ENCODE results near the gene ACE. TPM values are rescaled to one million over a fixed set of nuclear protein-coding genes. Genes with fewer than 3 reads are reported as not detected.

ACE gene
- total RNA-seq, 4 donors from 2014 or later: 3.1 to 5.8 (median 4.2) TPM

DNA sequence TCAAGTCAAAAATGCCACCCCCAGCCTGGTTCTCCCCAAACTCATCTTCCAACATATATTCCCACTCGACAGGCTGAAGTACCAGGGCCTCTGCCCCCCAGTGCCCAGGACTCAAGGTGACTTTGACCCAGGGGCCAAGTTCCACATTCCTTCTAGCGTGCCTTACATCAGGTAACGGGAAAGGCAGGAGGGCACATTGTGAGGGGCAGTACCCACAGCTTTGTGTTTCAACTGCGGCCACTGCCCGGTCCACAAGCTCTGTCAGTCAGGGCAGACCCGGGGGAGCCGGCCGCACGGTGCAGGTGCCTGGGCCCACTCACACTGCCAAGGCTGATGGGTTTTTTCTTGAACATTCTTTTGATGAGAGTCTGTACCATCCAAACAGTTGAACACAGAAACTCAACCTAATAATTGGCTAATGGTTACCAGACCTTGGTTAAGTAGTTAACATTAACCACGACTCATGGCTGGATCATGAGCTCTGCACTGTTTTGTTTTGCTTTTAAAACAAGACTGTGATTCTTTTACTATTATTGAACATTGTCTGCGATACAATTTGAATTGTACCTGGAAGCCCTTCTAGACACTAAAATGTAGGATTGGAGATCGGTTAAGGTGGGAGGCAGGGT is 17.6 kb downstream of the ACE start:
- no peaks in the 10 kb centered on the region for H3K4me1 ChIP-seq
- H3K9me3 ChIP-seq: no peaks in the 10 kb centered on the region
- H3K36me3 ChIP-seq: no peaks in the 10 kb centered on the region
- intact Hi-C loops (cut with DNase I): no loop called here
- WGBS, 2 donors: 74 to 79% methylated on average over 6 to 7 of the region's 12 CpGs
- no peak overlapping the region for H3K4me3 ChIP-seq
- no peak for TF ChIP-seq POLR2A (IDR thresholded peaks at IDR 0.05)
- TF ChIP-seq, protein P1, sequence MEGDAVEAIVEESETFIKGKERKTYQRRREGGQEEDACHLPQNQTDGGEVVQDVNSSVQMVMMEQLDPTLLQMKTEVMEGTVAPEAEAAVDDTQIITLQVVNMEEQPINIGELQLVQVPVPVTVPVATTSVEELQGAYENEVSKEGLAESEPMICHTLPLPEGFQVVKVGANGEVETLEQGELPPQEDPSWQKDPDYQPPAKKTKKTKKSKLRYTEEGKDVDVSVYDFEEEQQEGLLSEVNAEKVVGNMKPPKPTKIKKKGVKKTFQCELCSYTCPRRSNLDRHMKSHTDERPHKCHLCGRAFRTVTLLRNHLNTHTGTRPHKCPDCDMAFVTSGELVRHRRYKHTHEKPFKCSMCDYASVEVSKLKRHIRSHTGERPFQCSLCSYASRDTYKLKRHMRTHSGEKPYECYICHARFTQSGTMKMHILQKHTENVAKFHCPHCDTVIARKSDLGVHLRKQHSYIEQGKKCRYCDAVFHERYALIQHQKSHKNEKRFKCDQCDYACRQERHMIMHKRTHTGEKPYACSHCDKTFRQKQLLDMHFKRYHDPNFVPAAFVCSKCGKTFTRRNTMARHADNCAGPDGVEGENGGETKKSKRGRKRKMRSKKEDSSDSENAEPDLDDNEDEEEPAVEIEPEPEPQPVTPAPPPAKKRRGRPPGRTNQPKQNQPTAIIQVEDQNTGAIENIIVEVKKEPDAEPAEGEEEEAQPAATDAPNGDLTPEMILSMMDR (IDR thresholded peaks at IDR 0.05): no peak
- peaks cover 0 to 19% (median 0%) of the 10 kb centered on the region in 4 donors for H3K27me3 ChIP-seq
- DNase-seq: no peak
- H3K27ac ChIP-seq: no peak overlapping the region

DNA sequence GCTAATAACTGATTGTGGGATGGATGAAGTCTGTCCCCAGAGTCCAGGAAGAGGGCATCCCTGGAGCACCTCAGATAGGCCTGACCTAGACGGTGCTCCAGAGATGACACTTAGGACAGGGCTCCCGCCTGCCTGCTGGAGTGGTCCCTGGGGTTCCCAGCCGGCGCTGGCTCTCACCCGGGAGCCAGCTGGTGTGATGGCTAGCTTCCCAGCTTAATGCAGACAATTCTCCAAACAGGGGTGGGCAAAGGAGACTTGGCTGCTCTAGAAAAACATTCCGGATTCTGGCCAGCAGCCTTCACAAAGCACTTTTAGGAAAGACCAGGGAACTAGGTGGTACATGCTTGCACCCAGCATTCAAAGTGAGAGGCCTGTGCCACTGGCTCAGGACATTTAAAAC is 18.6 kb downstream of the ACE start:
- intact Hi-C loops (cut with DNase I): no loop called here
- Histone ChIP-seq H3K36me3 (no peaks in the 10 kb centered on the region), H3K27ac (no peak overlapping the region), H3K27me3 (peaks cover 0 to 23% (median 0%) of the 10 kb centered on the region in 4 donors), H3K9me3 (no peaks in the 10 kb centered on the region), H3K4me3 (no peak overlapping the region), H3K4me1 (no peaks in the 10 kb centered on the region)
- 67% methylated on average over 1 of the region's 6 CpGs; no CpG with 5 or more reads in 1 of the 2 donors for WGBS, 2 donors
- DNase-seq: no peak
- TF ChIP-seq, protein P1 (IDR thresholded peaks at IDR 0.05): no peak
- TF ChIP-seq POLR2A (IDR thresholded peaks at IDR 0.05): no peak

DNA sequence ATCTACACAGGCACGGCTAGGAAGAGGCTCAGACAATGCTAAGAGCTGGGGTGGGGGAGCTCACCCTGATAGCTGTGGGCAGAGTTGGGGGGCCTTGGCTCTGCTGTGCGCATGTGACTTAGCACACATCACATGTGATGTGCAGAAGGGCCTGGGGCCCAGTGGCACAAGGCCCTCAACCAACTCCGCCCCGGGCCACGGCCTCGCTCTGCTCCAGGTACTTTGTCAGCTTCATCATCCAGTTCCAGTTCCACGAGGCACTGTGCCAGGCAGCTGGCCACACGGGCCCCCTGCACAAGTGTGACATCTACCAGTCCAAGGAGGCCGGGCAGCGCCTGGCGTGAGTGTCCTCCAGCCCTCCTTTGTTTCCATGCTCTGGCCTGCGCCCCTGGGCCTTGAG is 19.3 kb downstream of the ACE start:
- H3K4me1 ChIP-seq: no peaks in the 10 kb centered on the region
- peaks cover 0 to 21% (median 0%) of the 10 kb centered on the region in 4 donors for H3K27me3 ChIP-seq
- H3K4me3 ChIP-seq: no peak overlapping the region
- no peaks in the 10 kb centered on the region for H3K9me3 ChIP-seq
- intact Hi-C loops (cut with DNase I): no loop called here
- no peak for DNase-seq
- WGBS, 2 donors: 73 to 89% methylated on average over 3 to 10 of the region's 12 CpGs
- no peak overlapping the region for H3K27ac ChIP-seq
- TF ChIP-seq, protein P1 (IDR thresholded peaks at IDR 0.05): no peak
- TF ChIP-seq POLR2A (IDR thresholded peaks at IDR 0.05): no peak
- H3K36me3 ChIP-seq: no peaks in the 10 kb centered on the region

DNA sequence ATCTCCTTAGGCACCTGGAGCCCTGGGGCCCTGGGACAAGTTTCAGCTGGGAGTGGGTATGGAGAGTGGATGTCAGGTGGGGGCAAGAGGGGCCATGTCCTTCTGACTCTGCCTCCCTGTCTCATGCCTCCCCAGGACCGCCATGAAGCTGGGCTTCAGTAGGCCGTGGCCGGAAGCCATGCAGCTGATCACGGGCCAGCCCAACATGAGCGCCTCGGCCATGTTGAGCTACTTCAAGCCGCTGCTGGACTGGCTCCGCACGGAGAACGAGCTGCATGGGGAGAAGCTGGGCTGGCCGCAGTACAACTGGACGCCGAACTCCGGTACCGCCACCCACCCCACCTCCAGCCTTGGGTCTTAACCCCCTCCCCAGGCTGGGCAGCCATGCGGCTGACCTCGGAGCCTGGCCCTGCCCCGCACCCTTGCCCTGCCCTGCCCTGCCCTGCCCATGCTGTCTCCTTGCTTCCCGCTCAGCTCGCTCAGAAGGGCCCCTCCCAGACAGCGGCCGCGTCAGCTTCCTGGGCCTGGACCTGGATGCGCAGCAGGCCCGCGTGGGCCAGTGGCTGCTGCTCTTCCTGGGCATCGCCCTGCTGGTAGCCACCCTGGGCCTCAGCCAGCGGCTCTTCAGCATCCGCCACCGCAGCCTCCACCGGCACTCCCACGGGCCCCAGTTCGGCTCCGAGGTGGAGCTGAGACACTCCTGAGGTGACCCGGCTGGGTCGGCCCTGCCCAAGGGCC is 20.0 kb downstream of the ACE start:
- Histone ChIP-seq H3K4me3 (no peak overlapping the region), H3K27me3 (peaks cover 0 to 22% (median 0%) of the 10 kb centered on the region in 4 donors), H3K27ac (no peak overlapping the region), H3K9me3 (no peaks in the 10 kb centered on the region), H3K4me1 (no peaks in the 10 kb centered on the region), H3K36me3 (no peaks in the 10 kb centered on the region)
- no peak for DNase-seq
- WGBS, 2 donors: 90 to 100% methylated on average over 2 to 8 of the region's 36 CpGs
- intact Hi-C loops (cut with DNase I): no loop called here
- TF ChIP-seq POLR2A (IDR thresholded peaks at IDR 0.05): no peak
- TF ChIP-seq, protein P1 (IDR thresholded peaks at IDR 0.05): no peak

DNA sequence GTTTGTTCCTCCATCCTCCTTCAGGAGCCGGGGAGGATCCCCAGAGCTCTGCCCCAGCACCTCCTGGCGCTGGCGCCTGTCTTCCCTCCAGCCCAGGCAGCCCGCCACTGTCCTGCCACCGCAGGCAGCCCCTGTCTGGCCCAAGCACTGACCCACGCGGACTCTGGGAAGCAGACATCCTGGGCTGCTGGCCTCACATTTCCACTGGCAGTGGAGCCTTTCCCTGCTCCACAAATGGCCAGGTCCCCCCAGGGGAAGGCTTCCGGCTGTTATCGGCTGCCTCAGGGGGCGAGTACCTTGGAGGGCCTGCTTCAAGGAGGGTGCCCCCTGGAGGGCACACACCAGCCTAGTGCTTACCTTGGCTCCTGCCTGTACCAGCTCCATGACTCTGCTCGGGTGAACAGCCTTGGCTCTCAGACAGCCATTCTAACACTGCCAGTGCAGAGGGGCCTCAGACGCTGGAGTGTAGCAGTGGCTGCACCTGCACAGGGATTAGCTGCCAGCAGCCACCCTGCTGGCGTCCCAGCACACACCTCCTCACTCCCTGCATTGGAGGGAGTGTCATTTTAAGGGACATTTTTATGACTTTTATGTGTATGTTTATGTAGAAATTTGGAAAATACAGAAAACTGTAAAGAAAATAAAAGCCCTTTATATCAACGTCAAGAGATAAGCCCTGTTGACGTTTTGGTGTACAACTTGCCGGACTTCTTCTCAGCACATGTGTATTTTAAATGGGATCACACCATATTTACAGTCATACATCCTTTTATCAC is 21.0 kb downstream of the ACE start:
- no peaks in the 10 kb centered on the region for H3K36me3 ChIP-seq
- intact Hi-C loops (cut with DNase I): no loop called here
- 61 to 76% methylated on average over 9 to 12 of the region's 16 CpGs for WGBS, 2 donors

More for the DNA sequence above, 21.0 kb downstream of the ACE start:
- Histone ChIP-seq H3K9me3 (no peaks in the 10 kb centered on the region), H3K4me3 (no peak overlapping the region), H3K27ac (no peak overlapping the region), H3K27me3 (peaks cover 0 to 28% (median 0%) of the 10 kb centered on the region in 4 donors), H3K4me1 (no peaks in the 10 kb centered on the region)
- TF ChIP-seq, protein P1 (IDR thresholded peaks at IDR 0.05): no peak
- no peak for TF ChIP-seq POLR2A (IDR thresholded peaks at IDR 0.05)
- DNase-seq: no peak

Measured in esophagus squamous epithelium (tissue), 5 donors.